K562 (cell line): ENCODE results near the gene CDSN.

Experiments used
- BRD4 ChIP-seq: fragments of 200-600 bp; sonication (generic); IDR thresholded peaks from 2 replicates; pipeline ENCODE4 v1.6.1; 2017; ENCODE audit warnings: inconsistent platforms
- FOS ChIP-seq: IDR thresholded peaks from 3 replicates; pipeline ENCODE4 v1.6.1; 2011; ENCODE audit not compliant: insufficient read length; ENCODE audit errors: extremely low read depth
- NBN ChIP-seq: fragments of 450-650 bp; IDR thresholded peaks from 2 replicates; pipeline ENCODE4 v1.6.1; 2016; ENCODE audit warnings: low read depth, mild to moderate bottlenecking
- ZNF274 ChIP-seq: IDR thresholded peaks from 2 replicates; pipeline ENCODE4 v1.6.1; 2011; ENCODE audit warnings: low read depth, mild to moderate bottlenecking, low read length, moderate library complexity, borderline replicate concordance
- TF ChIP-seq, protein P1 (sequence below), 2 experiments: IDR thresholded peaks; 2 replicates each; pipeline ENCODE4 v1.6.1; 2012; ENCODE audit warnings: improper control_type of control experiment in 2 of 2, low read depth in 2 of 2, low read length in 2 of 2, borderline replicate concordance in 1 of 2

DNA sequence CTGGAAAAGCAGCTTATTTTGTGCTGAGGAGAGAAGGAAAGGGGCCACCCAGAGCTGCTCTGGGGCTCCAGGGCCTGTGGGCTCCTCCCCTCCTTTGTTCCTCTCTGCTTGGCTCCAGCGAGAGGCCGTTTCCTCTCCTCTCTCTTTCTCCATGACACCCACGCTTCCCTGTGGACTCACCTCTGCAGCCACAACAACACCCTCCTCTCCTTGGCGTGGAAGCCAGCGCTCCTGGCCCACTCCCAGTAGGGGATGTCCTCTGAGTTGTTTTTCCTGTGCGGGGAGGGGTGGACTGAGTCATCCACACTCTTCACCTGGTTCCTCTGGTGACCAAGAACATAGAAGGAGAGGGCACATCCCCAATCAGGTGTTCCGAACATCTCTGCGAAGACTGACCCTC is 4.9 kb upstream of the CDSN start:
- TF ChIP-seq ZNF274 (no peak), NBN (no peak), FOS (no peak), BRD4 (no peak)
- TF ChIP-seq, protein P1, sequence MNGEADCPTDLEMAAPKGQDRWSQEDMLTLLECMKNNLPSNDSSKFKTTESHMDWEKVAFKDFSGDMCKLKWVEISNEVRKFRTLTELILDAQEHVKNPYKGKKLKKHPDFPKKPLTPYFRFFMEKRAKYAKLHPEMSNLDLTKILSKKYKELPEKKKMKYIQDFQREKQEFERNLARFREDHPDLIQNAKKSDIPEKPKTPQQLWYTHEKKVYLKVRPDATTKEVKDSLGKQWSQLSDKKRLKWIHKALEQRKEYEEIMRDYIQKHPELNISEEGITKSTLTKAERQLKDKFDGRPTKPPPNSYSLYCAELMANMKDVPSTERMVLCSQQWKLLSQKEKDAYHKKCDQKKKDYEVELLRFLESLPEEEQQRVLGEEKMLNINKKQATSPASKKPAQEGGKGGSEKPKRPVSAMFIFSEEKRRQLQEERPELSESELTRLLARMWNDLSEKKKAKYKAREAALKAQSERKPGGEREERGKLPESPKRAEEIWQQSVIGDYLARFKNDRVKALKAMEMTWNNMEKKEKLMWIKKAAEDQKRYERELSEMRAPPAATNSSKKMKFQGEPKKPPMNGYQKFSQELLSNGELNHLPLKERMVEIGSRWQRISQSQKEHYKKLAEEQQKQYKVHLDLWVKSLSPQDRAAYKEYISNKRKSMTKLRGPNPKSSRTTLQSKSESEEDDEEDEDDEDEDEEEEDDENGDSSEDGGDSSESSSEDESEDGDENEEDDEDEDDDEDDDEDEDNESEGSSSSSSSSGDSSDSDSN (IDR thresholded peaks at IDR 0.05; ENCODE audit: borderline replicate concordance in 1 of 2, low read depth in 2 of 2, low read length in 2 of 2): no peak
